NOMO-1 treated with DMSO at 0.1 percent for 48 hours (cell line): ENCODE data around the gene DYNLT4.
"Not testable (repeated sequence)": the region's sequence is repeated elsewhere in the genome, so short reads cannot be mapped to it uniquely, and the experiment has no call there.

Experiments
- DNase-seq: peaks from one replicate; lab custom pipeline; 2025; ENCODE audit not compliant: unreplicated experiment; lab: John Stamatoyannopoulos, UW

The DYNLT4 gene

GRCh38 chr1:44766421-44766820 lies 40.7 kb downstream of the DYNLT4 start:
- not testable (repeated sequence) for DNase-seq

- DNase-seq, result no peak
Measured at GRCh38 chr1:44760876-44761275, 46.3 kb downstream of the DYNLT4 start.

DNA sequence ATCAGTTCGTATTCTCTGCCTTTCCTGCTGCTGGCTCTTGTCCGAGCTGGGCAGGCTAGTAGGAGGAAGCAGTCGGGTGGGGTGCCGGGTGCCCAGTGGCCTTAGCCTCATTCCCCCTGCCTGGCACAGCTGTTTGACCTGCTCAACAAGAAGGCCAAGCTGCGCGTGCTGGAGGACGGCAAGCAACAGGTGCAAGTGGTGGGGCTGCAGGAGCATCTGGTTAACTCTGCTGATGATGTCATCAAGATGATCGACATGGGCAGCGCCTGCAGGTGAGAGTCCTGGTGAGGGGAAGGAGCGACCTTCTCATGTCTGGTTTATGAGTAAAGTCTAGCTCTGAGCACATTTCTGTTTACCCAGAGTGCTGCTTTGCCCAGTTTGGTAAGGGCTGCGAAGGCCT lies 48.1 kb downstream of the DYNLT4 start:
- DNase-seq, result no peak

GRCh38 chr1:44757420-44757819 lies 49.7 kb downstream of the DYNLT4 start:
- no peak for DNase-seq
